ENCODE data around the gene MRPS6. TPM values are rescaled to one million over a fixed set of nuclear protein-coding genes. Genes with fewer than 3 reads are reported as not detected.

MRPS6 gene
- polyA plus RNA-seq, 1 donor (not counting 4 experiments of a cell fraction or from before 2014, with no cell fraction given), result 41.5 TPM

GRCh38 chr21:34037009-34037795, 36.2 kb upstream of the MRPS6 start:
- Histone ChIP-seq H3K36me3 (ENCODE audit: control insufficient read depth in 2 of 2, extremely low read depth in 1 of 2, insufficient read depth in 2 of 2, low read length in 2 of 2) (no peaks in the 10 kb centered on the region), H4K20me1 (ENCODE audit: control insufficient read depth, extremely low read depth, insufficient read depth, low read length) (no peaks in the 10 kb centered on the region), H3K4me1 (ENCODE audit: control insufficient read depth, extremely low read depth, insufficient read depth, low read length) (peaks cover 30% of the 10 kb centered on the region), H3K9me1 (ENCODE audit: control insufficient read depth, extremely low read depth, insufficient read depth, low read length) (no peaks in the 10 kb centered on the region), H2AFZ (ENCODE audit: control insufficient read depth, low read length) (peak overlapping the region; percentile 63), H3K79me2 (ENCODE audit: control insufficient read depth, insufficient read depth, low read length) (no peaks in the 10 kb centered on the region), H3K27ac (ENCODE audit: control insufficient read depth, insufficient read depth, low read length) (peak overlapping the region; percentile 58), H3K9ac (ENCODE audit: control insufficient read depth, extremely low read depth, insufficient read depth, low read length) (no peak overlapping the region), H3K9me3 (ENCODE audit: control insufficient read depth, low read depth, low read length) (no peaks in the 10 kb centered on the region), H3K4me2 (ENCODE audit: control insufficient read depth, extremely low read depth, insufficient read depth, low read depth, low read length) (peak overlapping the region; percentile 55), H3K4me3 (ENCODE audit: control insufficient read depth in 2 of 3, extremely low read depth in 1 of 3, insufficient read depth in 2 of 3, low read depth in 1 of 3, low read length in 3 of 3) (no peak overlapping the region), H3K27me3 (ENCODE audit: control insufficient read depth, extremely low read depth, insufficient read depth, low read length) (no peaks in the 10 kb centered on the region)
- dilution Hi-C loops (cut with MboI; ENCODE audit: extremely low pct_ligation_motif_present, low sequenced_read_pairs), result no loop called here
- TF ChIP-seq CTCF (optimal IDR thresholded peaks at IDR 0.05 in 1 of 3, IDR thresholded peaks at IDR 0.05 in 1 of 3, conservative IDR thresholded peaks at IDR 0.05 in 1 of 3; ENCODE audit: extremely low read depth in 1 of 3, insufficient read depth in 2 of 3, low read length in 3 of 3) (no peak), EZH2 (IDR thresholded peaks at IDR 0.05; ENCODE audit: low read length) (no peak)
- FAIRE-seq (peak; percentile 87), DNase-seq (ENCODE audit: low read depth, low spot score) (no peak)

- no peak for TF ChIP-seq CTCF (optimal IDR thresholded peaks at IDR 0.05 in 1 of 3, IDR thresholded peaks at IDR 0.05 in 1 of 3, conservative IDR thresholded peaks at IDR 0.05 in 1 of 3; ENCODE audit: extremely low read depth in 1 of 3, insufficient read depth in 2 of 3, low read length in 3 of 3)
- no peak for TF ChIP-seq EZH2 (IDR thresholded peaks at IDR 0.05; ENCODE audit: low read length)
- H3K9me3 ChIP-seq (ENCODE audit: control insufficient read depth, low read depth, low read length), result no peaks in the 10 kb centered on the region
- no peaks in the 10 kb centered on the region for H3K27me3 ChIP-seq (ENCODE audit: control insufficient read depth, extremely low read depth, insufficient read depth, low read length)
- H3K36me3 ChIP-seq (ENCODE audit: control insufficient read depth in 2 of 2, extremely low read depth in 1 of 2, insufficient read depth in 2 of 2, low read length in 2 of 2), result no peaks in the 10 kb centered on the region
- H3K9me1 ChIP-seq (ENCODE audit: control insufficient read depth, extremely low read depth, insufficient read depth, low read length), result no peaks in the 10 kb centered on the region
- H3K4me2 ChIP-seq (ENCODE audit: control insufficient read depth, extremely low read depth, insufficient read depth, low read depth, low read length), result no peak overlapping the region
- peaks cover 38% of the 10 kb centered on the region for H3K4me1 ChIP-seq (ENCODE audit: control insufficient read depth, extremely low read depth, insufficient read depth, low read length)
- H3K27ac ChIP-seq (ENCODE audit: control insufficient read depth, insufficient read depth, low read length), result no peak overlapping the region
- no peaks in the 10 kb centered on the region for H3K79me2 ChIP-seq (ENCODE audit: control insufficient read depth, insufficient read depth, low read length)
- dilution Hi-C loops (cut with MboI; ENCODE audit: extremely low pct_ligation_motif_present, low sequenced_read_pairs), result no loop called here
- no peak overlapping the region for H3K4me3 ChIP-seq (ENCODE audit: control insufficient read depth in 2 of 3, extremely low read depth in 1 of 3, insufficient read depth in 2 of 3, low read depth in 1 of 3, low read length in 3 of 3)
- no peak for DNase-seq (ENCODE audit: low read depth, low spot score)
- no peak overlapping the region for H2AFZ ChIP-seq (ENCODE audit: control insufficient read depth, low read length)
- H4K20me1 ChIP-seq (ENCODE audit: control insufficient read depth, extremely low read depth, insufficient read depth, low read length), result no peaks in the 10 kb centered on the region
- no peak overlapping the region for H3K9ac ChIP-seq (ENCODE audit: control insufficient read depth, extremely low read depth, insufficient read depth, low read length)
- FAIRE-seq, result no peak
These were observed 33.5 kb upstream of the MRPS6 start for GRCh38 chr21:34039678-34040382.

All from keratinocyte (primary cell).